ENCODE results near the gene CRISP1. TPM values are rescaled to one million over a fixed set of nuclear protein-coding genes. Genes with fewer than 3 reads are reported as not detected.

Gene CRISP1
- polyA plus RNA-seq, 2 donors = not detected

Other genes with a start within 250 kb of the CRISP1 start
- gene RHAG, start 229.7 kb downstream of the CRISP1 start, polyA plus RNA-seq = under 1 TPM; 0.05 to 0.06 TPM
- 1 to 10 TPM; 1.0 to 3.1 TPM for gene CRISP2, start 153.0 kb downstream of the CRISP1 start, polyA plus RNA-seq
- 100 to 1,000 TPM; 144 to 176 TPM for gene CRISP3, start 122.1 kb downstream of the CRISP1 start, polyA plus RNA-seq
- gene PGK2, start 79.2 kb downstream of the CRISP1 start, polyA plus RNA-seq = not detected
- gene DEFB114, start 97.6 kb upstream of the CRISP1 start, polyA plus RNA-seq = not detected
- gene DEFB113, start 103.1 kb upstream of the CRISP1 start, polyA plus RNA-seq = not detected
- gene DEFB110, start 155.5 kb upstream of the CRISP1 start, polyA plus RNA-seq = not detected
- not detected for gene DEFB112, start 183.4 kb upstream of the CRISP1 start, polyA plus RNA-seq

Data from esophagus (tissue), 2 donors.